ENCODE results near the gene ALG3.

GRCh38 chr3:184282941-184283340 lies 34.2 kb upstream of the ALG3 start:
- TF ChIP-seq CTCF (IDR thresholded peaks at IDR 0.05) (no peak), REST (IDR thresholded peaks at IDR 0.05; ENCODE audit: insufficient read depth in 1 of 2, low read depth in 2 of 2, low read length in 1 of 2) (no peak), POLR2AphosphoS5 (IDR thresholded peaks at IDR 0.05; ENCODE audit: low read depth, low read length) (no peak), SIN3A (IDR thresholded peaks at IDR 0.05; ENCODE audit: borderline replicate concordance, insufficient read depth, low read depth, low read length) (no peak), TCF7L2 (IDR thresholded peaks at IDR 0.05; ENCODE audit: low read depth, low read length) (no peak)

All from Panc1 (cell line).